DOHH2 (cell line): Measurements from ENCODE around the gene ERAL1.
A peak's percentile ranks its signal among the peaks of the same experiment; 100 is the strongest.

Source experiments
- H3F3A ChIP-seq: fragments of 200-600 bp; sonication (generic), shearing (Covaris generic); 2 replicates; pipeline ENCODE4 v1.6.0; 2016; ENCODE audit warnings: antibody characterized with exemption, mild to moderate bottlenecking; ENCODE audit not compliant: control insufficient read depth, insufficient read depth
- H3K27ac ChIP-seq: fragments of 200-600 bp; sonication (generic); 2 replicates; pipeline ENCODE4 v1.5.1; 2014; ENCODE audit warnings: low read depth, mild to moderate bottlenecking, low read length, moderate library complexity
- H3K27me3 ChIP-seq: fragments of 200-600 bp; sonication (generic); 2 replicates; pipeline ENCODE4 v1.6.1; 2014; ENCODE audit warnings: mild to moderate bottlenecking, low read length, mixed read lengths; ENCODE audit not compliant: control insufficient read depth
- H3K36me3 ChIP-seq: fragments of 200-600 bp; sonication (generic); 2 replicates; pipeline ENCODE4 v1.6.1; 2014; ENCODE audit warnings: mild to moderate bottlenecking, low read length, moderate library complexity, mixed read lengths; ENCODE audit not compliant: control insufficient read depth
- H3K4me1 ChIP-seq: fragments of 200-600 bp; sonication (generic); 2 replicates; pipeline ENCODE4 v1.6.1; 2014; ENCODE audit warnings: mild to moderate bottlenecking, low read length, mixed read lengths; ENCODE audit not compliant: control insufficient read depth
- H3K4me2 ChIP-seq: fragments of 200-600 bp; sonication (generic); 2 replicates; pipeline ENCODE4 v1.6.0; 2014; ENCODE audit warnings: mild to moderate bottlenecking, low read length, moderate library complexity
- H3K4me3 ChIP-seq: fragments of 200-600 bp; sonication (generic); 2 replicates; pipeline ENCODE4 v1.5.1; 2014; ENCODE audit warnings: mild to moderate bottlenecking, low read length, mixed read lengths
- H3K79me2 ChIP-seq: fragments of 200-600 bp; sonication (generic); 2 replicates; pipeline ENCODE4 v1.6.1; 2014; ENCODE audit warnings: mild to moderate bottlenecking, low read length, mixed read lengths; ENCODE audit not compliant: control insufficient read depth
- H3K9me2 ChIP-seq: fragments of 200-600 bp; sonication (generic); replicated peaks from 2 replicates; pipeline ENCODE4 v1.6.1; 2014; ENCODE audit warnings: mild to moderate bottlenecking, low read length, mixed read lengths; ENCODE audit not compliant: control insufficient read depth
- H3K9me3 ChIP-seq: fragments of 200-600 bp; sonication (generic); 2 replicates; pipeline ENCODE4 v1.6.1; 2014; ENCODE audit warnings: antibody characterized with exemption, low read length, mixed read lengths; ENCODE audit not compliant: control insufficient read depth, insufficient read depth
- H4K20me1 ChIP-seq: fragments of 200-600 bp; sonication (generic); 2 replicates; pipeline ENCODE4 v1.6.0; 2014; ENCODE audit warnings: low read depth, mild to moderate bottlenecking, antibody characterized with exemption, low read length, moderate library complexity; ENCODE audit not compliant: control insufficient read depth, insufficient read depth
- EZH2phosphoT487 ChIP-seq: fragments of 200-600 bp; sonication (generic); IDR thresholded peaks from 2 replicates; pipeline ENCODE4 v1.6.1; 2017; ENCODE audit warnings: borderline replicate concordance, mild to moderate bottlenecking, antibody characterized with exemption, low read length, moderate library complexity, mixed read lengths
- TF ChIP-seq, protein P1 (sequence below): fragments of 200-600 bp; sonication (generic); IDR thresholded peaks from one replicate; pipeline ENCODE4 v1.5.1; 2014; ENCODE audit warnings: antibody characterized with exemption, mild to moderate bottlenecking, low read depth, low read length; ENCODE audit not compliant: poor library complexity, severe bottlenecking

The ERAL1 gene

GRCh38 chr17:28885951-28886350 is 31.1 kb downstream of the ERAL1 start:
- Histone ChIP-seq H3K79me2 (no peaks in the 10 kb centered on the region), H4K20me1 (no peaks in the 10 kb centered on the region; the same call in 1 of the 2 replicates), H3F3A (no peaks in the 10 kb centered on the region), H3K27ac (no peak overlapping the region), H3K36me3 (peaks cover 9% of the 10 kb centered on the region; the same call in 1 of the 2 replicates), H3K27me3 (no peaks in the 10 kb centered on the region), H3K4me3 (no peak overlapping the region), H3K4me2 (no peak overlapping the region), H3K9me2 (no peaks in the 10 kb centered on the region), H3K4me1 (peaks cover 28% of the 10 kb centered on the region), H3K9me3 (no peaks in the 10 kb centered on the region)
- no peak for TF ChIP-seq EZH2phosphoT487
- TF ChIP-seq, protein P1, sequence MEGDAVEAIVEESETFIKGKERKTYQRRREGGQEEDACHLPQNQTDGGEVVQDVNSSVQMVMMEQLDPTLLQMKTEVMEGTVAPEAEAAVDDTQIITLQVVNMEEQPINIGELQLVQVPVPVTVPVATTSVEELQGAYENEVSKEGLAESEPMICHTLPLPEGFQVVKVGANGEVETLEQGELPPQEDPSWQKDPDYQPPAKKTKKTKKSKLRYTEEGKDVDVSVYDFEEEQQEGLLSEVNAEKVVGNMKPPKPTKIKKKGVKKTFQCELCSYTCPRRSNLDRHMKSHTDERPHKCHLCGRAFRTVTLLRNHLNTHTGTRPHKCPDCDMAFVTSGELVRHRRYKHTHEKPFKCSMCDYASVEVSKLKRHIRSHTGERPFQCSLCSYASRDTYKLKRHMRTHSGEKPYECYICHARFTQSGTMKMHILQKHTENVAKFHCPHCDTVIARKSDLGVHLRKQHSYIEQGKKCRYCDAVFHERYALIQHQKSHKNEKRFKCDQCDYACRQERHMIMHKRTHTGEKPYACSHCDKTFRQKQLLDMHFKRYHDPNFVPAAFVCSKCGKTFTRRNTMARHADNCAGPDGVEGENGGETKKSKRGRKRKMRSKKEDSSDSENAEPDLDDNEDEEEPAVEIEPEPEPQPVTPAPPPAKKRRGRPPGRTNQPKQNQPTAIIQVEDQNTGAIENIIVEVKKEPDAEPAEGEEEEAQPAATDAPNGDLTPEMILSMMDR, result no peak

DNA sequence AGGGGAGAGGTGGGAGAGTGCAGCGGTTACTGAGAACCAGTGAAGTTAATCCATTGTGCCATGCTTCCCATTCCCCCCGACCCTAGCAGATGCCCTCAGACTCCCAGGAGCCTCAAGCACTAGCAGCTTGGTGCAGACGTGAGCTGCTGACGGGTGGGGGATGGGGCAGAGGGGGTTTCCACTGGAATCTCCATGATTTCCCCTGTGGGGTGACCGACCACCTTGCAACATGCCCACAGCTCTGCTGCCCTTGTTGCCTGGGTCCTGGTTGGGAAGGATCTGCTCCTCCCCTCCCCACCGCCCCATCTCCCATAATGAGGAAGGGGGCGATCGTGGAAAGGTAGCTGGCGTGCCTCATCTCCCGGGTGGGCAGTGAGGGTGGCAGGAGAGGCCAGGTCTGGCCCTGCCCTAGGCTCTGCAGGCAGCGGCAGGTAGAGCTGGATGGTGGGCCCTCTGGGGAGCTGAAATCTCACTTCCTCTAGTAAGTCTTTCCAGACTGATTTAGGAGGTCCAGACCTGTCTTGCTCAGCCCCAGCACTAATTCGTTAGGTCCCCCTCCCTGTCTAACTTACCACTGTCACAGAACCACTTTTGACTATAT is 33.2 kb downstream of the ERAL1 start:
- H3F3A ChIP-seq, result peaks cover 3% of the 10 kb centered on the region; the same call in 1 of the 2 replicates
- no peaks in the 10 kb centered on the region for H3K9me3 ChIP-seq
- TF ChIP-seq, protein P1, result no peak
- TF ChIP-seq EZH2phosphoT487, result no peak
- no peak overlapping the region for H3K4me2 ChIP-seq
- H3K4me3 ChIP-seq, result no peak overlapping the region
- H3K36me3 ChIP-seq, result peaks cover 15% of the 10 kb centered on the region; the same call in 1 of the 2 replicates
- peaks cover 14% of the 10 kb centered on the region for H3K79me2 ChIP-seq
- H3K27ac ChIP-seq, result no peak overlapping the region
- no peaks in the 10 kb centered on the region for H3K27me3 ChIP-seq
- H4K20me1 ChIP-seq, result no peaks in the 10 kb centered on the region; the same call in 1 of the 2 replicates
- H3K4me1 ChIP-seq, result peaks cover 47% of the 10 kb centered on the region
- no peaks in the 10 kb centered on the region for H3K9me2 ChIP-seq

DNA sequence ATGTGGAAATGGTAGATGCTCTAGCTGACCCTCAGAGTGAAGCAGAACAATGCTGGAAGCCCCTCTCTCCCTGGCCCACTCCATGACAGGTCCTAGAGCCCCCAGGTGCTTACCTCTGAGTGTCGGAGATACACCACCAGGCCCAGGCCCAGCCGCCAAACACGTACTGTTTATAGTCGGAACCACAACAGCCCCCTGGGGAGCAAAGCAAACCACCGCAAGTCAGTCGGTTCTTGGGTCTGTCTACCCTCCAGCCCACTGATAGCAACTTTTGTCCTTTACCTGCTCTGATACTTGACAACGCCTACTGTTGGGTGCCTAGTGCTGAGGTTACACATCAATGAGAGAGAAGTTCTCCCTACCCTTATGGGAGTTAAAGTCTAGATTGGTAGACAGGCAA is 34.0 kb downstream of the ERAL1 start:
- peaks cover 7% of the 10 kb centered on the region for H3F3A ChIP-seq
- no peak for TF ChIP-seq EZH2phosphoT487
- TF ChIP-seq, protein P1, result no peak
- H3K4me2 ChIP-seq, result peak overlapping the region; percentile 6
- peaks cover 56% of the 10 kb centered on the region for H3K4me1 ChIP-seq
- H4K20me1 ChIP-seq, result no peaks in the 10 kb centered on the region; the same call in 1 of the 2 replicates
- H3K79me2 ChIP-seq, result peaks cover 18% of the 10 kb centered on the region
- no peak overlapping the region for H3K27ac ChIP-seq
- H3K4me3 ChIP-seq, result no peak overlapping the region
- H3K9me3 ChIP-seq, result no peaks in the 10 kb centered on the region
- no peaks in the 10 kb centered on the region for H3K27me3 ChIP-seq
- H3K36me3 ChIP-seq, result peaks cover 21% of the 10 kb centered on the region
- no peaks in the 10 kb centered on the region for H3K9me2 ChIP-seq
